ENCODE results near the gene PRADC1. TPM values are rescaled to one million over a fixed set of nuclear protein-coding genes. Genes with fewer than 3 reads are reported as not detected.

Gene PRADC1
- total and polyA plus RNA-seq, 9 of the 15 experiments (the other 6 are each of a cell fraction or from before 2014, with no cell fraction given): 7.3 to 47.4 (median 34.2) TPM

GRCh38 chr2:73233154-73233931 is at the start of gene PRADC1 (continued):
- TF ChIP-seq, protein P1, sequence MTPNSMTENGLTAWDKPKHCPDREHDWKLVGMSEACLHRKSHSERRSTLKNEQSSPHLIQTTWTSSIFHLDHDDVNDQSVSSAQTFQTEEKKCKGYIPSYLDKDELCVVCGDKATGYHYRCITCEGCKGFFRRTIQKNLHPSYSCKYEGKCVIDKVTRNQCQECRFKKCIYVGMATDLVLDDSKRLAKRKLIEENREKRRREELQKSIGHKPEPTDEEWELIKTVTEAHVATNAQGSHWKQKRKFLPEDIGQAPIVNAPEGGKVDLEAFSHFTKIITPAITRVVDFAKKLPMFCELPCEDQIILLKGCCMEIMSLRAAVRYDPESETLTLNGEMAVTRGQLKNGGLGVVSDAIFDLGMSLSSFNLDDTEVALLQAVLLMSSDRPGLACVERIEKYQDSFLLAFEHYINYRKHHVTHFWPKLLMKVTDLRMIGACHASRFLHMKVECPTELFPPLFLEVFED (CRISPR knock-in tag; conservative IDR thresholded peaks at IDR 0.05): no peak
- TF ChIP-seq TRIM28 (IDR thresholded peaks at IDR 0.05) (peak; percentile 28; the same call in 1 of the 2 replicates), KLF10 (CRISPR knock-in tag; IDR thresholded peaks at IDR 0.05) (no peak), XRCC3 (IDR thresholded peaks at IDR 0.05) (no peak), NFYB (IDR thresholded peaks at IDR 0.05; ENCODE audit: extremely low read depth, insufficient read length) (peak; percentile 90), RFX7 (CRISPR knock-in tag; IDR thresholded peaks at IDR 0.05) (no peak), ZNF24 (IDR thresholded peaks at IDR 0.05) (no peak), RHOXF2B (CRISPR knock-in tag; conservative IDR thresholded peaks at IDR 0.05) (peak; percentile 70; the same call in 1 of the 2 replicates), BRF1 (IDR thresholded peaks at IDR 0.05; ENCODE audit: borderline replicate concordance, extremely low read depth, insufficient read length) (no peak), ZNF79 (CRISPR knock-in tag; IDR thresholded peaks at IDR 0.05; ENCODE audit: low read depth) (no peak), LCOR (CRISPR knock-in tag; IDR thresholded peaks at IDR 0.05) (peak; percentile 22; the same call in 1 of the 2 replicates), MAZ (CRISPR knock-in tag; conservative IDR thresholded peaks at IDR 0.05 in 1 of 2, IDR thresholded peaks at IDR 0.05 in 1 of 2) (peak; percentile 27 to 58; a peak in 2 of 4 replicates), HMG20A (CRISPR knock-in tag; conservative IDR thresholded peaks at IDR 0.05) (no peak), THAP7 (CRISPR knock-in tag; IDR thresholded peaks at IDR 0.05) (0 out of 2 replicates have a peak, but pooled peaks have one; percentile 13), NRF1 (conservative IDR thresholded peaks at IDR 0.05 in 1 of 2, IDR thresholded peaks at IDR 0.05 in 1 of 2) (peak; percentile 84 to 88)
- TF ChIP-seq, protein P2, sequence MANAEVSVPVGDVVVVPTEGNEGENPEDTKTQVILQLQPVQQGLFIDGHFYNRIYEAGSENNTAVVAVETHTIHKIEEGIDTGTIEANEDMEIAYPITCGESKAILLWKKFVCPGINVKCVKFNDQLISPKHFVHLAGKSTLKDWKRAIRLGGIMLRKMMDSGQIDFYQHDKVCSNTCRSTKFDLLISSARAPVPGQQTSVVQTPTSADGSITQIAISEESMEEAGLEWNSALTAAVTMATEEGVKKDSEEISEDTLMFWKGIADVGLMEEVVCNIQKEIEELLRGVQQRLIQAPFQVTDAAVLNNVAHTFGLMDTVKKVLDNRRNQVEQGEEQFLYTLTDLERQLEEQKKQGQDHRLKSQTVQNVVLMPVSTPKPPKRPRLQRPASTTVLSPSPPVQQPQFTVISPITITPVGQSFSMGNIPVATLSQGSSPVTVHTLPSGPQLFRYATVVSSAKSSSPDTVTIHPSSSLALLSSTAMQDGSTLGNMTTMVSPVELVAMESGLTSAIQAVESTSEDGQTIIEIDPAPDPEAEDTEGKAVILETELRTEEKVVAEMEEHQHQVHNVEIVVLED (CRISPR knock-in tag; IDR thresholded peaks at IDR 0.05): 0 out of 2 replicates have a peak, but pooled peaks have one; percentile 21
- TF ChIP-seq, protein P3, sequence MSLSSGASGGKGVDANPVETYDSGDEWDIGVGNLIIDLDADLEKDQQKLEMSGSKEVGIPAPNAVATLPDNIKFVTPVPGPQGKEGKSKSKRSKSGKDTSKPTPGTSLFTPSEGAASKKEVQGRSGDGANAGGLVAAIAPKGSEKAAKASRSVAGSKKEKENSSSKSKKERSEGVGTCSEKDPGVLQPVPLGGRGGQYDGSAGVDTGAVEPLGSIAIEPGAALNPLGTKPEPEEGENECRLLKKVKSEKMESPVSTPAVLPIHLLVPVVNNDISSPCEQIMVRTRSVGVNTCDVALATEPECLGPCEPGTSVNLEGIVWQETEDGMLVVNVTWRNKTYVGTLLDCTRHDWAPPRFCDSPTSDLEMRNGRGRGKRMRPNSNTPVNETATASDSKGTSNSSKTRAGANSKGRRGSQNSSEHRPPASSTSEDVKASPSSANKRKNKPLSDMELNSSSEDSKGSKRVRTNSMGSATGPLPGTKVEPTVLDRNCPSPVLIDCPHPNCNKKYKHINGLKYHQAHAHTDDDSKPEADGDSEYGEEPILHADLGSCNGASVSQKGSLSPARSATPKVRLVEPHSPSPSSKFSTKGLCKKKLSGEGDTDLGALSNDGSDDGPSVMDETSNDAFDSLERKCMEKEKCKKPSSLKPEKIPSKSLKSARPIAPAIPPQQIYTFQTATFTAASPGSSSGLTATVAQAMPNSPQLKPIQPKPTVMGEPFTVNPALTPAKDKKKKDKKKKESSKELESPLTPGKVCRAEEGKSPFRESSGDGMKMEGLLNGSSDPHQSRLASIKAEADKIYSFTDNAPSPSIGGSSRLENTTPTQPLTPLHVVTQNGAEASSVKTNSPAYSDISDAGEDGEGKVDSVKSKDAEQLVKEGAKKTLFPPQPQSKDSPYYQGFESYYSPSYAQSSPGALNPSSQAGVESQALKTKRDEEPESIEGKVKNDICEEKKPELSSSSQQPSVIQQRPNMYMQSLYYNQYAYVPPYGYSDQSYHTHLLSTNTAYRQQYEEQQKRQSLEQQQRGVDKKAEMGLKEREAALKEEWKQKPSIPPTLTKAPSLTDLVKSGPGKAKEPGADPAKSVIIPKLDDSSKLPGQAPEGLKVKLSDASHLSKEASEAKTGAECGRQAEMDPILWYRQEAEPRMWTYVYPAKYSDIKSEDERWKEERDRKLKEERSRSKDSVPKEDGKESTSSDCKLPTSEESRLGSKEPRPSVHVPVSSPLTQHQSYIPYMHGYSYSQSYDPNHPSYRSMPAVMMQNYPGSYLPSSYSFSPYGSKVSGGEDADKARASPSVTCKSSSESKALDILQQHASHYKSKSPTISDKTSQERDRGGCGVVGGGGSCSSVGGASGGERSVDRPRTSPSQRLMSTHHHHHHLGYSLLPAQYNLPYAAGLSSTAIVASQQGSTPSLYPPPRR (CRISPR knock-in tag; IDR thresholded peaks at IDR 0.05; ENCODE audit: borderline replicate concordance): no peak
- TF ChIP-seq, protein P4, sequence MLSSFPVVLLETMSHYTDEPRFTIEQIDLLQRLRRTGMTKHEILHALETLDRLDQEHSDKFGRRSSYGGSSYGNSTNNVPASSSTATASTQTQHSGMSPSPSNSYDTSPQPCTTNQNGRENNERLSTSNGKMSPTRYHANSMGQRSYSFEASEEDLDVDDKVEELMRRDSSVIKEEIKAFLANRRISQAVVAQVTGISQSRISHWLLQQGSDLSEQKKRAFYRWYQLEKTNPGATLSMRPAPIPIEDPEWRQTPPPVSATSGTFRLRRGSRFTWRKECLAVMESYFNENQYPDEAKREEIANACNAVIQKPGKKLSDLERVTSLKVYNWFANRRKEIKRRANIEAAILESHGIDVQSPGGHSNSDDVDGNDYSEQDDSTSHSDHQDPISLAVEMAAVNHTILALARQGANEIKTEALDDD (IDR thresholded peaks at IDR 0.05): no peak

Data from K562 (cell line).